HG03457 (cell line): ENCODE results near the gene FLVCR1.

ENCODE experiments used
- ATAC-seq: cut with Tn5 transposase; IDR thresholded peaks from one replicate; pipeline ENCODE4 v1.9.1; 2021; ENCODE audit warnings: moderate number of reproducible peaks; ENCODE audit not compliant: unreplicated experiment

Gene FLVCR1

GRCh38 chr1:212945056-212945455 lies 87.0 kb downstream of the FLVCR1 start:
- no peak for ATAC-seq

GRCh38 chr1:212945463-212946160 lies 87.5 kb downstream of the FLVCR1 start:
- no peak for ATAC-seq

DNA sequence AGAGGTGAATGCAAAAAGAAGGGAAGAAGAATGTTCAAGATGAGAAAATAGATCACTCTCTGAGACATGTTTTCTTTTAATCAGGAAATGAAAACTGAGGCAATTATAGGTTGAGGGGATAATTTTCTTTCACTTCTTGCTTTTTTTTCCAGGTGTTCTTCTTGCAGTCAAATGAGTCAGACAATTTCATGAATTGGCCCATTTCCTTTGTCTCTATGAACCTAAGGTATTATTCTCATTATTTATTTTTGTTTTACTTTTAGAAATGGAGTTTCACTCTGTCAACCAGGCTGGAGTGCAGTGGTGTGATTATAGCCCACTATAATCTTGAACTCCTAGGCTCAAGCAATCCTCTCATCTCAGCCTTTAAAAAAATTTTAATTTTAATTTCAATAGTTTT lies 88.8 kb downstream of the FLVCR1 start:
- ATAC-seq, result no peak
